T47D (cell line): ENCODE measurements around the gene PEBP1.

Experiments used
- DNase-seq, 2 experiments: peaks; one replicate each; pipeline versions ENCODE4 v3.0.0 to v3.0.0-alpha.2; 2011 to 2012; ENCODE audit warnings: low read depth in 1 of 2, low spot score in 1 of 2
- JUND ChIP-seq: IDR thresholded peaks from 2 replicates; pipeline ENCODE4 v1.6.1; 2012; ENCODE audit warnings: low read depth
- in situ Hi-C: cut with HindIII; loops from 2 replicates; pipeline ENCODE4 v1.10.0; 2016; ENCODE audit warnings: low sequenced_read_pairs, low pct_unique_long_range_greater_than_20kb

The PEBP1 gene

GRCh38 chr12:118188690-118189371 lies 52.9 kb downstream of the PEBP1 start:
- no peak for DNase-seq
- in situ Hi-C loops: no loop called here
- no peak for TF ChIP-seq JUND

- in situ Hi-C loops: no loop called here
- TF ChIP-seq JUND: no peak
- no peak for DNase-seq
These were observed 53.8 kb downstream of the PEBP1 start for GRCh38 chr12:118189741-118190191.

- no peak for DNase-seq
- TF ChIP-seq JUND: no peak
- in situ Hi-C loops: no loop called here
These were observed 54.3 kb downstream of the PEBP1 start for GRCh38 chr12:118190266-118190665.

- in situ Hi-C loops: no loop called here
- DNase-seq: no peak
- TF ChIP-seq JUND: no peak
These were observed 57.6 kb downstream of the PEBP1 start for GRCh38 chr12:118193477-118193876.

- in situ Hi-C loops: no loop called here
- DNase-seq: no peak
- no peak for TF ChIP-seq JUND
These were observed 58.0 kb downstream of the PEBP1 start for GRCh38 chr12:118193958-118194357.
